GM19043 (cell line): ENCODE measurements around the gene ENOX1.
"Not testable (repeated sequence)": the region's sequence is repeated elsewhere in the genome, so short reads cannot be mapped to it uniquely, and the experiment has no call there.

ENCODE experiments used
- ATAC-seq: cut with Tn5 transposase; IDR thresholded peaks from one replicate; pipeline ENCODE4 v1.9.1; 2021; ENCODE audit warnings: low read depth; ENCODE audit not compliant: unreplicated experiment

ENOX1 gene

DNA sequence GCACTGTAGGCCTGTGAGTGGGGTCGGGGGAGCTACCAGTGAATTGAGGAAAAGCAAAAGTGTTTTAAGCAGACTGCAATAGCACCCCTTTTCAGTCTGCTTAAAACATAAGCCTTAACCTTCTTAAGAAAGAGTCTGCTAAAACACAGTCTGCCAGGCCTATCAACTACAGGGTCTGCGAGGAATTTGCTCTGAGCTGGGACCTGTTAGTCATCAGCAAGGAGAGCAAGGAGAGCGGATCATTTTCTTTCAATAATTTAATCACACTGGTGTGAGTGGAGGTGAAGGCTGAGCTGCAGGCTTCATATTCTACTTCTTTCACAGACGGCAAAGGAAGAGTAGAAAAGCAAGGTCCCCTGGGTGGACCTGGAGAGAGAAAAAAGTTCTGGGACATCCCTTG, 342.7 kb downstream of the ENOX1 start:
- no peak for ATAC-seq

GRCh38 chr13:43441899-43442499, 344.8 kb downstream of the ENOX1 start:
- ATAC-seq = no peak

GRCh38 chr13:43441464-43441863, 345.3 kb downstream of the ENOX1 start:
- no peak for ATAC-seq

DNA sequence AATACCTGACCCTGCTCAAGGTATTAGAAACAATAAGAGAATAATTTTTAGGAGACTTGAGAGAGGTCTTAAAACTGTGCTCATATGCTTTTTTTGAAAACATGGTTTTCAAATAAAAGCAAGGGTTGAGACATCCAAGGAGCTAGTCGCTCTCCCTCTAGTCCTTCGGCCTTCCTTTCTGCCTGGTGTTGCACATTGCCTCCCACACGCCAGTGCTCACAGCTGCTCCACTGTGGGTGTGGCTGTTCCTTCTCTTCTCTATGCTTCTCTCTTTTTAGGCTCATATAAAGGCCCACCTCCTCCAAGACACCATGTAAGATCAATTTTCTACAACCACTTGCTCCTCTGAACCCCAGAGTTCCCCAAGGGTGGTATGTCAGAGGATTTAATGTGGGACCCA, 352.6 kb downstream of the ENOX1 start:
- ATAC-seq = no peak

- no peak for ATAC-seq
Observed at GRCh38 chr13:43433691-43434141, 353.1 kb downstream of the ENOX1 start.

DNA sequence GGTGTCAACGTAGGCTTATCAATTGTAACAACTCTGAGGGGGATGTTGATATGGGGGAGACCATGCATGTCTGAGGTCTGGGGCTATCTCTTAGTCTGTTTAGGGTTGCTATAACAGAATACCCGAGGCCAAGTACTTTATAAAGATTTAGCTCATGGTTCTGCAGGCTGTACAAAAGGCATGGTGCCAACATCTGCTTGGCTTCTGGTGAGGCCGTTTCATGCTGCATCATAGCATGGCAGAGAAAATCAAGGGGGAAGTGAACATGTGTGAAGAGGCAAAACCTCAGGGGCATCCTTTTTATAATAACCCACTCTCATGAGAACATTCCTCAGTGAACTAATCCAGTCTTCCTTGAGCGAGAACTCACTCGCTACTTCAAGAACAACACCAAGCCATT, 353.8 kb downstream of the ENOX1 start:
- no peak for ATAC-seq

GRCh38 chr13:43431841-43432240, 354.9 kb downstream of the ENOX1 start:
- ATAC-seq = no peak

DNA sequence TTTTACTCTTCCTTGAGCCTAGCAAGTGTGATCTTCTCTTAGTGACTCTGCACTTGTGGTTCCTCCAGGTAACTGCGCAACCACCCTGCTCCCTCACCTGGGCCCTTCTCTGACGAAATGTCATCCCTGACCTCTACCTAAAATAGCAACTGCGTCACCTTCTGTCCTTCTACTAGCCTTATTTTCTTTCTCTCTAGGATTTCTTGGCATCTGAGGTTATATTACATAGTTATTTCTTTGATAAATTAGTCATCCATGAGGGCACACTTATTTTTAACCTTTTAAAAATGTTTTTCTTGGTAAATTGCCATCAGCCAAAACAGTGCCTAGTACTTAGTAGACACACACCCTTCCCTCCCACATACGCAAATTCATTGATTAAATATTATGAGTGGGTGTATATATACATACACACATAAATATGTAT, 355.5 kb downstream of the ENOX1 start:
- ATAC-seq = no peak

GRCh38 chr13:43428545-43429296, 358.1 kb downstream of the ENOX1 start:
- no peak for ATAC-seq

- no peak for ATAC-seq
Observed at GRCh38 chr13:43426355-43426754, 360.4 kb downstream of the ENOX1 start.

GRCh38 chr13:43425234-43425633, 361.5 kb downstream of the ENOX1 start:
- ATAC-seq = no peak

GRCh38 chr13:43424412-43424811, 362.4 kb downstream of the ENOX1 start:
- ATAC-seq = no peak

DNA sequence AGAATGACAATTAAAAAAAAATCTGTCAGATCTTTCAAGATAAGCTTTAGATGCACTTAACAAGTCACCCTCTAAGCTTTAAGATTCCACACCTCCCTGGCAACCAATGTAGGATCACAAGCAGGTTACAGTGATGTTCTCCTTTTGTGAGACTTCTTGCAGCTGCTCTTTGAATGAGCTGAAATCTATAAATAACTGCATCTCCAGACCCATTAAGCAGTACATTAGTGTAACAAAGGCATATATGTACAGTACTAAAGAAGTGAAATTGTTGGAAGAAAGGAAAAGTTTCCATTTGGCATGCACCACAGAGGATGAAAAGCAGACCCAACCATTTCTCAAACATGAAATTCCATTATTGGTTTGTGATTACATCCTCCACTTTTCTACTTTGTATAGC, 364.7 kb downstream of the ENOX1 start:
- no peak for ATAC-seq

DNA sequence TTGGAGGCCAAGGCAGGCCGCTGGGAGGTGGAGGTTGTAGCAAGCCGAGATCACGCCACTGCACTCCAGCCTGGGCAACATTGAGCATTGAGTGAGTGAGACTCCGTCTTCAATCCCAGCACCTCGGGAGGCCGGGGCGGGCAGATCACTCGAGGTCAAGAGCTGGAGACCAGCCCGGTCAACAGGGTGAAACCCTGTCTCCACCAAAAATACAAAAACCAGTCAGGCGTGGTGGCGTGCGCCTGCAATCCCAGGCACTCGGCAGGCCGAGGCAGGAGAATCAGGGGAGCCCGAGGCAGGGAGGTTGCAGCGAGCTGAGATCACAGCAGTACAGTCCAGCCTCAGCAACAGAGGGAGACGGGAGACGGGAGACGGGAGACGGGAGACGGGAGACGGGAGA, 369.9 kb downstream of the ENOX1 start:
- not testable (repeated sequence) for ATAC-seq

- ATAC-seq = not testable (repeated sequence)
Observed at GRCh38 chr13:43416408-43416807, 370.4 kb downstream of the ENOX1 start.

DNA sequence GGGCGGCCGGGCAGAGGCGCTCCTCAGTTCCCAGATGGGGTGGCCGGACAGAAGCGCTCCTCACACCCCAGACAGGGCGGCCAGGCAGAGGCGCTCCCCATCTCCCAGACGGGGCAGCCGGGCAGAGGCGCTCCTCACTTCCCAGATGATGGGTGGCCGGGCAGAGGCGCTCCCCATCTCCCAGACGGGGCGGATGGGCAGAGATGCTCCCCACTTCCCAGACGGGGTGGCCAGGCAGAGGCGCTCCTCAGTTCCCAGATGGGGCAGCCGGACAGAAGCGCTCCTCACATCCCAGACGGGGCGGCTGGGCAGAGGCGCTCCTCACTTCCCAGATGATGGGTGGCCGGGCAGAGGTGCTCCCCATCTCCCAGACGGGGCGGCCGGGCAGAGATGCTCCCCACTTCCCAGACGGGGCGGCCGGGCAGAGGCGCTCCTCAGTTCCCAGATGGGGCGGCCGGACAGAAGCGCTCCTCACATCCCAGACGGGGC, 370.8 kb downstream of the ENOX1 start:
- not testable (repeated sequence) for ATAC-seq

GRCh38 chr13:43414111-43414510, 372.7 kb downstream of the ENOX1 start:
- ATAC-seq = no peak

- ATAC-seq = no peak
Observed at GRCh38 chr13:43411741-43412140, 375.0 kb downstream of the ENOX1 start.

DNA sequence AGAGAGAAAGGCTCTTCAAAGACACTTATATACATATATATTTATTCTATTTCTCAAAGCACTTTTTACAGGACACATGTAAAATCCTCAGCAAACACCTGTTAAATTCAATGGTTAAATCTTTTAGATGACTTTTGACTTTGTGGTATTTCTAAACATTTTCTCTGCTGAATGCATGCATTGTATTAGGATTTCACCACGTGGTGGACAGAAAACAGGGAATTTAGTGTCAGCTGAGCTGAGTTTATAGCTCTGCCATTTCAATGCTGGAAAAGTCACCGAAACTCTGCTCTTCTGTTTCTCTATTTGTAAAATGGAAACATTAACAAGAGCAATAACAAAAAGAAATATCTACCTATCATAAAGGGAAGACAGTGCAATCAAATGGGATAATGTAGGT, 375.6 kb downstream of the ENOX1 start:
- ATAC-seq = no peak

DNA sequence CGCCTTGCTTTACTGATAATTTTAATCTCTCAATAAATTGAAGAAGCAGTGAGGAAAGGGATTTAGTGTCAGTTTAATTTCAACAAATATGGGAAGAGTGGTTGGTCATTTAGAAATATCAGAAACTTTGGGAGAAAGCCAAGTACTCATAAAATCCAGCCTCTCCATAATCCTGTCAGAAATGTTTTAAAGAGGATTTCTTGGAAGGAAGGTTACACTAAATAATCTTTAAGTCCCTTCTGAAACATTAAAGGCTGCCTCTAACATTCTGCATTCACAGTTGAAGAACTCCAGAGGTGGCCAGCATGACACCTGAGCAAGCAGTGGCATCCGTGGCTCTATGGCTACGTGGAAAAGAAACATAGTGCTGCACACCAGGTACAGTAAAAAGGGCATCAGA, 378.5 kb downstream of the ENOX1 start:
- no peak for ATAC-seq

DNA sequence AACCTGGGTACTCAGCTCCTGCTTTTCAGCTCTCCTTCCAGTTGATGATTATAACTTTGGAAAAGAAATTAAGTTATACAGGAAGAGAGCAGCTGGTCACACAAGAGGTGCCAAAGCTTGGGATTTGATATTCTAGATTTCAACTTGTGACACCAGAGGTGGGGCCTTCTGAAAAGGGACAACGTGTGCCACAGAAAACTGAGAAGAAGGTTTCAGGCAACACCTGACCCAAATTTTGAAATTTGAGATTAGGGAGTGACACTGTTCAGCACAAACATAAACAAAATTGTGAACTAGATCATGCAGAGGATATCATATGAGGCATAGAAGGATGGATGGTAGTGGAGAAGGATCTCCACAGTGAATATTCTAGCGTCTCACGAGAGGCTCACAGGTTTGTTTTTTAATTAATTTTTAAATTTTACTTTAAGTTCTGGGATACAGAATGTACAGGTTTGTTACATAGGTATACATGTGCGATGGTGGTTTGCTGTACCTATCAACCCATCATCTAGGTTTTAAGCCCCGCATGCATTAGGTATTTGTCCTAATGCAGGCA, 379.7 kb downstream of the ENOX1 start:
- ATAC-seq = no peak

GRCh38 chr13:43405457-43405856, 381.3 kb downstream of the ENOX1 start:
- no peak for ATAC-seq
